LNCaP clone FGC (cell line): ENCODE measurements around the gene VSX2.

Experiments
- DNase-seq: peaks from one replicate; pipeline ENCODE4 v3.0.0-alpha.2; 2011; ENCODE audit warnings: low read depth
- H3K4me3 ChIP-seq: 2 replicates; pipeline ENCODE4 v1.5.1; 2011; ENCODE audit warnings: mild to moderate bottlenecking, low read depth, low read length, control low read depth
- CTCF ChIP-seq: IDR thresholded peaks from 2 replicates; pipeline ENCODE4 v1.5.1; 2012; ENCODE audit warnings: mild to moderate bottlenecking; ENCODE audit not compliant: control insufficient read depth, insufficient read depth; ENCODE audit errors: extremely low read depth

VSX2 gene

GRCh38 chr14:74213907-74214803 lies 25.1 kb upstream of the VSX2 start:
- DNase-seq = no peak
- H3K4me3 ChIP-seq = no peak overlapping the region
- TF ChIP-seq CTCF = no peak

- TF ChIP-seq CTCF = no peak
- DNase-seq = no peak
- no peak overlapping the region for H3K4me3 ChIP-seq
These were observed 22.6 kb upstream of the VSX2 start for GRCh38 chr14:74216671-74217070.

GRCh38 chr14:74217672-74218448 lies 21.4 kb upstream of the VSX2 start:
- peak; percentile 13 for DNase-seq
- 0 out of 2 replicates have a peak overlapping the region, but pooled peaks have one; percentile 6 for H3K4me3 ChIP-seq
- TF ChIP-seq CTCF = peak; percentile 92

- TF ChIP-seq CTCF = no peak
- DNase-seq = no peak
- H3K4me3 ChIP-seq = no peak overlapping the region
These were observed 20.8 kb upstream of the VSX2 start for GRCh38 chr14:74218462-74218861.

GRCh38 chr14:74219277-74220205 lies 19.7 kb upstream of the VSX2 start:
- DNase-seq = no peak
- TF ChIP-seq CTCF = no peak
- no peak overlapping the region for H3K4me3 ChIP-seq

GRCh38 chr14:74220991-74221390 lies 18.3 kb upstream of the VSX2 start:
- DNase-seq = no peak
- no peak for TF ChIP-seq CTCF
- H3K4me3 ChIP-seq = no peak overlapping the region
